Measurements from ENCODE around the gene MICU1. TPM values are rescaled to one million over a fixed set of nuclear protein-coding genes. Genes with fewer than 3 reads are reported as not detected.

Gene MICU1
- total and polyA plus RNA-seq, 2 of the 13 experiments (the other 11 are each of a cell fraction or from before 2014, with no cell fraction given): 32.5 to 56.1 TPM

DNA sequence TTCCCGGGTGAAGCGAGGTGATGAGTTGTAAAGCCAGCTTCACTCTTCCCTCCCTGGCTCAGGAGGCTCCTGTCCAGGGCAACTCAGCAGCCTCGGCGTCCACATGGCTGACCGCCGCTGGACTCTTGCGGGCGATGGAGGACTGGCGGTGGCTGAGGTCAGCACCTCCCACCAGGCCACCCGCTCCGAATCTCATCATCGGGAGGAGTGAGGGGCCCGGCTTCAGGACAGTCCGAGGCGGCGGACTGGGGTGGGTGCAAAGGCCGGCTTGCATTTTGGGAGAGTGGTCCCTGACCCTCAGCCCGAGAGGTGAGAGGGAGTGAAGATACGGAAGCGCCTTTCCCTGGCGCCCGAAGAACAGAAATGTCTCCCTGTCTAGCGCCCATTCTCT lies 271.9 kb downstream of the MICU1 start (continued):
- TF ChIP-seq, protein P1, sequence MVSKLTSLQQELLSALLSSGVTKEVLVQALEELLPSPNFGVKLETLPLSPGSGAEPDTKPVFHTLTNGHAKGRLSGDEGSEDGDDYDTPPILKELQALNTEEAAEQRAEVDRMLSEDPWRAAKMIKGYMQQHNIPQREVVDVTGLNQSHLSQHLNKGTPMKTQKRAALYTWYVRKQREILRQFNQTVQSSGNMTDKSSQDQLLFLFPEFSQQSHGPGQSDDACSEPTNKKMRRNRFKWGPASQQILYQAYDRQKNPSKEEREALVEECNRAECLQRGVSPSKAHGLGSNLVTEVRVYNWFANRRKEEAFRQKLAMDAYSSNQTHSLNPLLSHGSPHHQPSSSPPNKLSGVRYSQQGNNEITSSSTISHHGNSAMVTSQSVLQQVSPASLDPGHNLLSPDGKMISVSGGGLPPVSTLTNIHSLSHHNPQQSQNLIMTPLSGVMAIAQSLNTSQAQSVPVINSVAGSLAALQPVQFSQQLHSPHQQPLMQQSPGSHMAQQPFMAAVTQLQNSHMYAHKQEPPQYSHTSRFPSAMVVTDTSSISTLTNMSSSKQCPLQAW (CRISPR knock-in tag; IDR thresholded peaks at IDR 0.05): no peak
- TF ChIP-seq ZNF124 (CRISPR knock-in tag; IDR thresholded peaks at IDR 0.05): no peak
- TF ChIP-seq REPIN1 (CRISPR knock-in tag; IDR thresholded peaks at IDR 0.05; ENCODE audit: borderline replicate concordance, low read depth): no peak; the same call in 1 of the 2 replicates
- no peak for TF ChIP-seq CHD2 (IDR thresholded peaks at IDR 0.05; ENCODE audit: low read depth, low read length)
- no peak for TF ChIP-seq HMG20B (CRISPR knock-in tag; conservative IDR thresholded peaks at IDR 0.05)
- no peak for TF ChIP-seq GZF1 (CRISPR knock-in tag; IDR thresholded peaks at IDR 0.05)
- no peak; the same call in 1 of the 2 replicates for TF ChIP-seq PAF1 (CRISPR knock-in tag; IDR thresholded peaks at IDR 0.05)
- TF ChIP-seq DNMT3B (CRISPR knock-in tag; conservative IDR thresholded peaks at IDR 0.05): no peak
- TF ChIP-seq ZNF788 (CRISPR knock-in tag; IDR thresholded peaks at IDR 0.05; ENCODE audit: borderline replicate concordance): no peak
- no peak for TF ChIP-seq ZKSCAN1 (IDR thresholded peaks at IDR 0.05; ENCODE audit: low read length)
- no peak for TF ChIP-seq ZNF282 (IDR thresholded peaks at IDR 0.05; ENCODE audit: partially characterized antibody)
- no peak for TF ChIP-seq TOE1 (CRISPR knock-in tag; IDR thresholded peaks at IDR 0.05)
- TF ChIP-seq BORCS8-MEF2B (CRISPR knock-in tag; IDR thresholded peaks at IDR 0.05): 0 out of 2 replicates have a peak, but pooled peaks have one; percentile 61
- TF ChIP-seq PHF21A (CRISPR knock-in tag; IDR thresholded peaks at IDR 0.05): no peak
- no peak for TF ChIP-seq SKIL (CRISPR knock-in tag; IDR thresholded peaks at IDR 0.05; ENCODE audit: borderline replicate concordance)
- TF ChIP-seq NFATC3 (CRISPR knock-in tag; IDR thresholded peaks at IDR 0.05): no peak
- no peak for TF ChIP-seq ZNF451 (CRISPR knock-in tag; IDR thresholded peaks at IDR 0.05)
- TF ChIP-seq HMGXB3 (CRISPR knock-in tag; IDR thresholded peaks at IDR 0.05; ENCODE audit: borderline replicate concordance): no peak
- TF ChIP-seq ZNF616 (CRISPR knock-in tag; IDR thresholded peaks at IDR 0.05; ENCODE audit: low read depth): no peak
- no peak for TF ChIP-seq SIN3B (IDR thresholded peaks at IDR 0.05; ENCODE audit: low read length)
- TF ChIP-seq ZFAT (CRISPR knock-in tag; conservative IDR thresholded peaks at IDR 0.05): no peak
- no peak for TF ChIP-seq HOXA7 (CRISPR knock-in tag; IDR thresholded peaks at IDR 0.05)
- peak; percentile 10; the same call in 1 of the 2 replicates for TF ChIP-seq FOXK1 (CRISPR knock-in tag; IDR thresholded peaks at IDR 0.05; ENCODE audit: borderline replicate concordance, low read depth)
- no peak for TF ChIP-seq ZNF33A (CRISPR knock-in tag; IDR thresholded peaks at IDR 0.05; ENCODE audit: borderline replicate concordance)
- TF ChIP-seq SP140L (CRISPR knock-in tag; IDR thresholded peaks at IDR 0.05; ENCODE audit: borderline replicate concordance): no peak
- TF ChIP-seq EED (CRISPR knock-in tag; IDR thresholded peaks at IDR 0.05): no peak

Data from HepG2 (cell line).